ENCODE results near the gene SPHK2. TPM values are rescaled to one million over a fixed set of nuclear protein-coding genes. Genes with fewer than 3 reads are reported as not detected.
A peak's percentile ranks its signal among the peaks of the same experiment; 100 is the strongest.

The SPHK2 gene
- total RNA-seq, 2 experiments from 2014 or later, result 24.1 to 24.6 TPM

GRCh38 chr19:48635263-48635965, 16.1 kb downstream of the SPHK2 start:
- intact Hi-C loops (cut with micrococcal nuclease), result loop anchor here (2.0 kb wide), 2 partner anchors 303 to 329 kb away; partner anchors contain the start of gene FTL

GRCh38 chr19:48635966-48636858, 16.9 kb downstream of the SPHK2 start:
- H3K9me3 Mint-ChIP-seq, result no peaks in the 10 kb centered on the region
- DNase-seq, result peak; percentile 40
- H3K27ac Mint-ChIP-seq, result peak overlapping the region; percentile 80
- ChIA-PET CTCF (interaction anchor here (1.0 to 1.1 kb wide), 2 partner anchors 9 to 12 kb away, joined by 3 read pairs; no protein-coding TSS in a partner anchor), POLR2A (interaction anchor here (1.2 kb wide), 1 partner anchor 9 kb away, joined by 3 read pairs; no protein-coding TSS in a partner anchor)
- no peaks in the 10 kb centered on the region for H3K27me3 Mint-ChIP-seq
- intact Hi-C loops (cut with micrococcal nuclease), result loop anchor here (2.0 kb wide), 2 partner anchors 303 to 329 kb away; partner anchors contain the start of gene FTL
- H3K4me3 Mint-ChIP-seq, result peak overlapping the region; percentile 87
- H3K4me1 Mint-ChIP-seq (ENCODE audit: low read depth), result peaks cover 53% of the 10 kb centered on the region
- peaks cover 7% of the 10 kb centered on the region for H3K36me3 Mint-ChIP-seq

More at GRCh38 chr19:48635263-48635965, 16.1 kb downstream of the SPHK2 start:
- H3K9me3 Mint-ChIP-seq, result no peaks in the 10 kb centered on the region
- peak overlapping the region; percentile 87 for H3K4me3 Mint-ChIP-seq
- H3K27me3 Mint-ChIP-seq, result no peaks in the 10 kb centered on the region
- CTCF ChIA-PET, result no interaction called here
- peak overlapping the region; percentile 90 for H3K27ac Mint-ChIP-seq
- DNase-seq, result peak; percentile 82
- peaks cover 53% of the 10 kb centered on the region for H3K4me1 Mint-ChIP-seq (ENCODE audit: low read depth)
- H3K36me3 Mint-ChIP-seq, result peaks cover 7% of the 10 kb centered on the region
- POLR2A ChIA-PET, result interaction anchor here (2.7 kb wide), 1 partner anchor 11 kb away, joined by 8 read pairs; no protein-coding TSS in a partner anchor

- Mint-ChIP-seq H3K36me3 (peaks cover 4% of the 10 kb centered on the region), H3K4me3 (peak within 1 kb of the TSS; percentile 87), H3K9me3 (no peaks in the 10 kb centered on the region), H3K27ac (peak within 1 kb of the TSS; percentile 98), H3K4me1 (ENCODE audit: low read depth) (peaks cover 49% of the 10 kb centered on the region), H3K27me3 (no peaks in the 10 kb centered on the region)
- ChIA-PET CTCF (interaction anchor here (1.0 to 1.1 kb wide), 2 partner anchors 8 to 13 kb away, joined by 3 read pairs; no protein-coding TSS in a partner anchor), POLR2A (interaction anchor here (1.2 kb wide), 1 partner anchor 9 kb away, joined by 3 read pairs; no protein-coding TSS in a partner anchor)
- intact Hi-C loops (cut with micrococcal nuclease), result loop anchor here (1.0 kb wide), 1 partner anchor 9 kb away; the partner anchor contains the start of gene CA11
- DNase-seq, result no peak
Measured at GRCh38 chr19:48636859-48637448, 17.6 kb downstream of the SPHK2 start, which contains the start of gene DBP. Gene DBP, minus strand, starts transcription at chr19:48637379. Its CDS starts 385 bp downstream, at chr19:48636994.

- Mint-ChIP-seq H3K4me3 (peak overlapping the region; percentile 87), H3K36me3 (peaks cover 4% of the 10 kb centered on the region), H3K9me3 (no peaks in the 10 kb centered on the region), H3K4me1 (ENCODE audit: low read depth) (peaks cover 47% of the 10 kb centered on the region), H3K27ac (peak overlapping the region; percentile 98), H3K27me3 (no peaks in the 10 kb centered on the region)
- intact Hi-C loops (cut with micrococcal nuclease), result loop anchor here (1.0 kb wide), 1 partner anchor 9 kb away; the partner anchor contains the start of gene CA11
- peak; percentile 99 for DNase-seq
- ChIA-PET CTCF (no interaction called here), POLR2A (interaction anchor here (1.2 kb wide), 1 partner anchor 8 kb away, joined by 3 read pairs; no protein-coding TSS in a partner anchor)
Measured at GRCh38 chr19:48637449-48637947, 18.2 kb downstream of the SPHK2 start.

GRCh38 chr19:48637948-48638830, 18.9 kb downstream of the SPHK2 start:
- H3K4me1 Mint-ChIP-seq (ENCODE audit: low read depth), result peaks cover 41% of the 10 kb centered on the region
- ChIA-PET CTCF (no interaction called here), POLR2A (interaction anchor here (1.2 kb wide), 1 partner anchor 7 kb away, joined by 3 read pairs; no protein-coding TSS in a partner anchor)
- no peaks in the 10 kb centered on the region for H3K27me3 Mint-ChIP-seq
- H3K9me3 Mint-ChIP-seq, result no peaks in the 10 kb centered on the region
- peak overlapping the region; percentile 87 for H3K4me3 Mint-ChIP-seq
- intact Hi-C loops (cut with micrococcal nuclease), result loop anchor here (1.0 to 2.0 kb wide), 2 partner anchors 8 to 1239 kb away; partner anchors contain the start of genes AKT1S1, CA11 and TBC1D17
- peak overlapping the region; percentile 98 for H3K27ac Mint-ChIP-seq
- H3K36me3 Mint-ChIP-seq, result peaks cover 4% of the 10 kb centered on the region
- peak; percentile 87 for DNase-seq

- DNase-seq, result peak; percentile 28
- POLR2A ChIA-PET, result no interaction called here
- intact Hi-C loops (cut with micrococcal nuclease), result loop anchor here (2.0 kb wide), 1 partner anchor 1238 kb away; the partner anchor contains the start of genes AKT1S1 and TBC1D17
Measured at GRCh38 chr19:48638831-48639381, 19.6 kb downstream of the SPHK2 start.

GRCh38 chr19:48639483-48640375, 20.4 kb downstream of the SPHK2 start:
- ChIA-PET CTCF (no interaction called here), POLR2A (no interaction called here)
- no peak overlapping the region for H3K27ac Mint-ChIP-seq

More at GRCh38 chr19:48638831-48639381, 19.6 kb downstream of the SPHK2 start:
- peaks cover 39% of the 10 kb centered on the region for H3K4me1 Mint-ChIP-seq (ENCODE audit: low read depth)
- no peaks in the 10 kb centered on the region for H3K27me3 Mint-ChIP-seq
- CTCF ChIA-PET, result no interaction called here
- H3K36me3 Mint-ChIP-seq, result peaks cover 4% of the 10 kb centered on the region
- no peaks in the 10 kb centered on the region for H3K9me3 Mint-ChIP-seq
- no peak overlapping the region for H3K4me3 Mint-ChIP-seq
- H3K27ac Mint-ChIP-seq, result peak overlapping the region; percentile 98

GRCh38 chr19:48641850-48642249, 22.5 kb downstream of the SPHK2 start:
- Mint-ChIP-seq H3K4me3 (no peak overlapping the region), H3K27ac (no peak overlapping the region), H3K9me3 (no peaks in the 10 kb centered on the region), H3K36me3 (peaks cover 4% of the 10 kb centered on the region), H3K4me1 (ENCODE audit: low read depth) (peaks cover 39% of the 10 kb centered on the region), H3K27me3 (no peaks in the 10 kb centered on the region)
- ChIA-PET CTCF (no interaction called here), POLR2A (no interaction called here)
- no peak for DNase-seq
- intact Hi-C loops (cut with micrococcal nuclease), result no loop called here

More at GRCh38 chr19:48639483-48640375, 20.4 kb downstream of the SPHK2 start:
- Mint-ChIP-seq H3K36me3 (peaks cover 4% of the 10 kb centered on the region), H3K4me3 (peak overlapping the region; percentile 64), H3K27me3 (no peaks in the 10 kb centered on the region), H3K4me1 (ENCODE audit: low read depth) (peaks cover 37% of the 10 kb centered on the region), H3K9me3 (no peaks in the 10 kb centered on the region)
- peak; percentile 28 for DNase-seq
- intact Hi-C loops (cut with micrococcal nuclease), result loop anchor here (2.0 kb wide), 1 partner anchor 1237 kb away; the partner anchor contains the start of genes AKT1S1 and TBC1D17

GRCh38 chr19:48642862-48643261, 23.6 kb downstream of the SPHK2 start:
- ChIA-PET POLR2A (no interaction called here), CTCF (no interaction called here)
- no peak for DNase-seq
- H3K4me3 Mint-ChIP-seq, result no peak overlapping the region
- H3K9me3 Mint-ChIP-seq, result no peaks in the 10 kb centered on the region
- intact Hi-C loops (cut with micrococcal nuclease), result no loop called here
- no peaks in the 10 kb centered on the region for H3K27me3 Mint-ChIP-seq
- peaks cover 4% of the 10 kb centered on the region for H3K36me3 Mint-ChIP-seq
- peaks cover 35% of the 10 kb centered on the region for H3K4me1 Mint-ChIP-seq (ENCODE audit: low read depth)
- no peak overlapping the region for H3K27ac Mint-ChIP-seq
